Activated CD8-positive, alpha-beta memory T cell treated with anti-CD3 and anti-CD28 coated beads for 24 hours (primary cell): Measurements from ENCODE around the gene GPRC5A.

ENCODE experiments used
- DNase-seq: peaks from one replicate; pipeline ENCODE4 v3.0.0-alpha.2; 2020

Gene GPRC5A

DNA sequence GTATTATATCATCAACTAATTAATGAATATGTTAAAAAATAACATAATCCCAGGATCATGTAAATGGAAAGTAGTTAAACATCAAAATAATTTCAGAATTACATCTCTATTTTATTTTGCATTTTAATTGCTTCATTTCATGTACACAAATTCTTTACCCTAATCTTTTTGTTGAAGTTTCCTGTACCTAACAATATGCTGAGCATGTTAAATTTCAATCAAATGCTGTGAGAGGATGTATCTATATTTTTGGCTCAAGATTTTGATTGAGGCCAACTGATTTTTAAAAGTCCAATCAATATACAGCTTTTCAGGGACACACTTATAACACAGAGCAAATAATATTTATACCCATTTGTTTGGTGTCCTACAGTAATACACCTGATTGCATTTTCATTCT is 54.2 kb downstream of the GPRC5A start:
- no peak for DNase-seq

GRCh38 chr12:12946686-12947355 is 55.5 kb downstream of the GPRC5A start:
- DNase-seq, result no peak

DNA sequence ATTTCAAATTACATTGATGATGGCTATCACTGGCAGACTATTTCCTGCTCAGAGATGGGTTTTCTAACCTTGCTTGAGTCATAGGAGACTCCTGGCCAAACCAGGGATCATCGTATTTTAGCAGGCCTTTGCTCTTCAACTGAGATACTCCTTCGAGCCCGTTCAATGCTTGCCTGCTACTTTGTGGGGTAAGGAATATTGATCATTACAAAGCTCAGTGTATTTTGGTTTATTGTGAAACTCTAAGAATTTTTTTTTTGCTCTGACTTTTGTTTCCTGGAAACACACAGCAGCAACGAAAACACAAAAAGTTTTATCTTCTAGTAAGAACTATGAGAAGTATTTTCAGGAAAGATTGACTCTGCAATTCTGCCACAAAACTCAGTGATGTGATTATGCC is 56.5 kb downstream of the GPRC5A start:
- no peak for DNase-seq

DNA sequence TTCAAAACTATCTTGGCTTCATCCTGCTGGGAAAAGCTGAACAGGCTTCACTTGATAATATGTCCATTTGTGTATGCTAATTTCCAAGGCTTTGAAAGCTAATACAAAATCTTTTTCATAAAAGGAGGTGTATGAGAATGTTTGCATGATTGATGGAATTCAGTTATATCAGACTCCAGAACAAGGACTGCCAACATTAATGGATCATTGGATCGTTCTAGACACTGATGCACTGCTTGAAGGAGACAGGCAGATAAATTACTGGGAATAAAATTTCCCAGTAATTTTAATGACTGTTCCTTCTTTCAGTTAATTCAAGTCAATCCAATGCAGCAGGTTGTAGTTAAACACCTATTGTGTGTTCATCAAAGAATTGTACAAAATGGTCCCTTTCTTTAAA is 60.1 kb downstream of the GPRC5A start:
- DNase-seq, result no peak

DNA sequence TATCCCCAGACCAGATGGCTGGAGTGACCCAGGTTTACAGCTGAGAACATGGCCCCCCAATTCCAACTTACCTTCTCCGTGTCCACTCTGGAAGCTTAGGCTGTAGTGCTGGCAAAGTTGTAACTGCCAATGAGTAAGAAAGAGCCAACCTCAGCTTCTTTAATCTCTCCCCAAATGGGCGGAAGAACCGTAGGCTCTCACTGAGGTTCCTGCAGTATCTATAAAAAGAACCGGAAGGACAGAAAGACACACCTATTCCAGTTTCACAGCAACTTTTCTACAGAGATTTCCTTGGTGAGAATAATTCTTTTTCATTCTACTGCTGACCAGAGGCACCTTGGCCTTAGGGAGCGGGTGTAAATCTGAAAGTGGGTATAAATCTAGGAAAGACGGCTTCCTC is 60.7 kb downstream of the GPRC5A start, which contains the start of gene GPRC5D:
Gene GPRC5D (minus strand): TSS at position 135 of the 400 bp plus-strand sequence. CDS start 1,786 bp downstream, outside the sequence.
- DNase-seq, result no peak

GRCh38 chr12:12954356-12954755 is 63.0 kb downstream of the GPRC5A start:
- no peak for DNase-seq

- DNase-seq, result no peak
These were observed 63.7 kb downstream of the GPRC5A start for GRCh38 chr12:12954878-12955625.

GRCh38 chr12:12958886-12959285 is 67.5 kb downstream of the GPRC5A start:
- no peak for DNase-seq

- DNase-seq, result no peak
These were observed 69.4 kb downstream of the GPRC5A start for GRCh38 chr12:12960639-12961209.

GRCh38 chr12:12964255-12964654 is 72.9 kb downstream of the GPRC5A start:
- DNase-seq, result no peak

DNA sequence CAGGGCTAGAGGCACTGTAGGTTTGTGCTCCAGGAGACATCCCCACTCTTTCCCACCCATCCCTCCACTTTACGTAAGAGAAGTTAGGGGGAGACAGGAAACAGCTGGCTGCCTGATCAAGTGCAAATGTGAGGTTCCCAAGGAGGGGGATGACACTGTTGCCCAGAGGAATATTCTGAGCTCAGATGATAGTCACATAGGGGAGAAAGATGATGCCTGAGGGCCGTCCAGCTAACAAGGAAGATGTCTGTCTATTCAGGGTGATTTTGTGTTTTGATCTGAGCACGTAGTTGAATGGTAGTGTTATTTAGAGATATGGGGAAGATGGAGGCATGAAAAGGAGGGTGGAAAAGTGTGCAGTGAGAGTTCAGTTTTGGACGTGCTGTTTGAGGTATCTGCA is 74.5 kb downstream of the GPRC5A start:
- DNase-seq, result no peak
